Caco-2 (cell line): ENCODE results near the gene RELCH. TPM values are rescaled to one million over a fixed set of nuclear protein-coding genes. Genes with fewer than 3 reads are reported as not detected.

Experiments
- BruUV-seq: library from RNA; stranded (reverse); fragments of 400-500 nt; replicated peaks from 2 replicates; lab custom pipeline; 2021; lab: Mats Ljungman, UMichigan
- CTCF ChIA-PET: fragments of 300-600 bp; sonication (Branson Sonifier 250); formaldehyde crosslinking; loops from one replicate; lab custom pipeline; 2022; ENCODE audit warnings: antibody characterized with exemption; lab: Charles Lee
- POLR2A ChIA-PET: fragments of 300-600 bp; sonication (Branson Sonifier 250); formaldehyde crosslinking; loops from one replicate; lab custom pipeline; 2022; ENCODE audit warnings: antibody characterized with exemption; lab: Charles Lee
- DNase-seq, 2 experiments: peaks; one replicate each; pipeline versions ENCODE4 v3.0.0 to v3.0.0-alpha.2; 2020 to 2022
- H3K27me3 ChIP-seq: replicated peaks from 2 replicates; pipeline ENCODE4 v1.6.0; 2011; ENCODE audit warnings: low read length; ENCODE audit not compliant: control insufficient read depth, insufficient read depth
- H3K36me3 ChIP-seq: 2 replicates; pipeline ENCODE4 v1.5.1; 2011; ENCODE audit warnings: low read length; ENCODE audit not compliant: control insufficient read depth, insufficient read depth
- H3K4me1 ChIP-seq: fragments of 250-450 bp; sonication (Bioruptor Pico); 2 replicates; pipeline ENCODE4 v1.5.1; 2020; ENCODE audit warnings: mild to moderate bottlenecking
- H3K4me3 ChIP-seq: 2 replicates; pipeline ENCODE4 v1.5.1; 2011; ENCODE audit warnings: low read depth, mild to moderate bottlenecking, control low read depth, low read length
- H3K9me3 ChIP-seq: fragments of 250-450 bp; sonication (Bioruptor Pico); 2 replicates; pipeline ENCODE4 v1.5.1; 2020; ENCODE audit warnings: mild to moderate bottlenecking, moderate library complexity
- H3K27ac Mint-ChIP-seq: one replicate; pipeline ENCODE4 v1.8.0; 2022; ENCODE audit warnings: mixed read lengths; ENCODE audit not compliant: unreplicated experiment
- H3K27me3 Mint-ChIP-seq: one replicate; pipeline ENCODE4 v1.8.0; 2022; ENCODE audit warnings: mixed read lengths; ENCODE audit not compliant: insufficient read depth, unreplicated experiment
- H3K36me3 Mint-ChIP-seq: one replicate; pipeline ENCODE4 v1.8.0; 2022; ENCODE audit warnings: mild to moderate bottlenecking, mixed read lengths; ENCODE audit not compliant: insufficient read depth, unreplicated experiment
- H3K4me1 Mint-ChIP-seq: one replicate; pipeline ENCODE4 v1.8.0; 2022; ENCODE audit warnings: low read depth, mixed read lengths; ENCODE audit not compliant: unreplicated experiment
- H3K4me3 Mint-ChIP-seq: one replicate; pipeline ENCODE4 v1.8.0; 2022; ENCODE audit warnings: mild to moderate bottlenecking, moderate library complexity, mixed read lengths; ENCODE audit not compliant: unreplicated experiment
- H3K9me3 Mint-ChIP-seq: one replicate; pipeline ENCODE4 v1.8.0; 2022; ENCODE audit warnings: mixed read lengths; ENCODE audit not compliant: unreplicated experiment
- intact Hi-C: fragments of 100-400 bp; cut with micrococcal nuclease; formaldehyde crosslinking; loops from one replicate; pipeline ENCODE4 v1.10.0; 2022; ENCODE audit not compliant: unreplicated experiment
- total RNA-seq: library from RNA; stranded (reverse); gene quantifications from 2 replicates; pipeline ENCODE4 v1.2.3, GENCODE V29; 2022
- TF ChIP-seq, protein P1 (sequence below), 2 experiments: fragments of 200-600 bp in 1 of 2; IDR thresholded peaks; 1 replicate in 1 of 2; 2 replicates in 1 of 2; pipeline versions ENCODE4 v1.5.1 to v1.8.0; 2011 to 2022; ENCODE audit warnings: antibody characterized with exemption in 1 of 2, control low read depth in 1 of 2, inconsistent platforms in 1 of 2, low read depth in 1 of 2, low read length in 1 of 2, mild to moderate bottlenecking in 1 of 2, moderate library complexity in 1 of 2; ENCODE audit not compliant: insufficient read depth in 1 of 2, severe bottlenecking in 1 of 2, unreplicated experiment in 1 of 2

The RELCH gene
- total RNA-seq, 1 experiment from 2014 or later, result 16.8 TPM

DNA sequence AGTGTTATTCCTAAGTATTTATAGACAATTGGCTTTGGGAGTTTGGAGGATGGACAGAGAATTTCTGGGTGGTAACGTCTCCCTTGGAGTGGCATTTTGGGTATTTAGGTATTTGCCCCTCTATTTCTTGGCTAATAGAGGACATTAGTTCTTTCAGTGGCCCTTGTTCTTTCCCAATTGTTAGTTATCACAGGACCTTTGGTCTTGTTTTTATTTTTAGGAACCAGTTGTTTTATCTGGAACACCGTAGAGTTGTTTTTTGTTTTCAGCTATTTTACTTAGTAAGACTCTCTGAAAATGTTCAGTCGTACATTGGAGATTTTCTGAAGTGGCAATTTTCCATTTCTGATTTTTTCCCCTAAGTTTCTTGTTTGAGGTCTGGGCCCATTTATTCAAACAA lies 97.6 kb downstream of the RELCH start:
- H3K36me3 Mint-ChIP-seq, result peaks cover 6% of the 10 kb centered on the region
- H3K27ac Mint-ChIP-seq, result no peak overlapping the region
- no peak overlapping the region for H3K4me3 Mint-ChIP-seq
- peaks cover 4% of the 10 kb centered on the region for H3K4me1 Mint-ChIP-seq
- no peaks in the 10 kb centered on the region for H3K36me3 ChIP-seq
- POLR2A ChIA-PET, result no interaction called here
- H3K9me3 Mint-ChIP-seq, result no peaks in the 10 kb centered on the region
- intact Hi-C loops, result no loop called here
- H3K4me1 ChIP-seq, result 0 out of 2 replicates have a peak, but pooled peaks cover 4% of the 10 kb centered on the region
- TF ChIP-seq, protein P1, sequence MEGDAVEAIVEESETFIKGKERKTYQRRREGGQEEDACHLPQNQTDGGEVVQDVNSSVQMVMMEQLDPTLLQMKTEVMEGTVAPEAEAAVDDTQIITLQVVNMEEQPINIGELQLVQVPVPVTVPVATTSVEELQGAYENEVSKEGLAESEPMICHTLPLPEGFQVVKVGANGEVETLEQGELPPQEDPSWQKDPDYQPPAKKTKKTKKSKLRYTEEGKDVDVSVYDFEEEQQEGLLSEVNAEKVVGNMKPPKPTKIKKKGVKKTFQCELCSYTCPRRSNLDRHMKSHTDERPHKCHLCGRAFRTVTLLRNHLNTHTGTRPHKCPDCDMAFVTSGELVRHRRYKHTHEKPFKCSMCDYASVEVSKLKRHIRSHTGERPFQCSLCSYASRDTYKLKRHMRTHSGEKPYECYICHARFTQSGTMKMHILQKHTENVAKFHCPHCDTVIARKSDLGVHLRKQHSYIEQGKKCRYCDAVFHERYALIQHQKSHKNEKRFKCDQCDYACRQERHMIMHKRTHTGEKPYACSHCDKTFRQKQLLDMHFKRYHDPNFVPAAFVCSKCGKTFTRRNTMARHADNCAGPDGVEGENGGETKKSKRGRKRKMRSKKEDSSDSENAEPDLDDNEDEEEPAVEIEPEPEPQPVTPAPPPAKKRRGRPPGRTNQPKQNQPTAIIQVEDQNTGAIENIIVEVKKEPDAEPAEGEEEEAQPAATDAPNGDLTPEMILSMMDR (IDR thresholded peaks at IDR 0.05; ENCODE audit: insufficient read depth in 1 of 2, low read depth in 1 of 2, low read length in 1 of 2, severe bottlenecking in 1 of 2, unreplicated experiment in 1 of 2), result no peak
- H3K4me3 ChIP-seq, result no peak overlapping the region
- H3K27me3 Mint-ChIP-seq, result no peaks in the 10 kb centered on the region
- H3K9me3 ChIP-seq, result no peaks in the 10 kb centered on the region
- H3K27me3 ChIP-seq, result no peaks in the 10 kb centered on the region
- CTCF ChIA-PET, result no interaction called here
- DNase-seq, result no peak
- BruUV-seq, result no TSS peak

DNA sequence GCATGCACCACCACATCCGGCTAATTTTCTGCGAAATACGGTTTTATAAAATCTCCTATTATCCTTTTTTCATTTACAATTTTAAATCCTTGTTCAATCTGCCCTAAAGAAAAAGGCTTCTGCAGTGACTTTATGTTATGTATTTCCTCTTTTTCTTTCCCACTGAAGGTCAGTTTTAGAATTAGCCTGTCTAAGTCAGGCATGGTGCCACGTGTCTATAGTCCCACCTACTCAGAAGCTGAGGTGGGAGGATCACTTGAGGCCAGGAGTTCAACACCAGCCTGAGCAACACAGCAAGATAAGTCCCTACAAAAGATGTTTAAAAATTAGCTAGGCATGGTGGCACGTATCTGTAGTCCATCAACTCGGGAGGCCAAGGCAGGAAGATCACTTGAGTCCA lies 98.2 kb downstream of the RELCH start:
- BruUV-seq, result no TSS peak
- H3K27me3 Mint-ChIP-seq, result no peaks in the 10 kb centered on the region
- H3K27ac Mint-ChIP-seq, result no peak overlapping the region
- H3K9me3 ChIP-seq, result no peaks in the 10 kb centered on the region
- H3K36me3 Mint-ChIP-seq, result peaks cover 6% of the 10 kb centered on the region
- no peaks in the 10 kb centered on the region for H3K36me3 ChIP-seq
- H3K4me1 Mint-ChIP-seq, result peaks cover 4% of the 10 kb centered on the region
- no peaks in the 10 kb centered on the region for H3K27me3 ChIP-seq
- TF ChIP-seq, protein P1 (IDR thresholded peaks at IDR 0.05; ENCODE audit: insufficient read depth in 1 of 2, low read depth in 1 of 2, low read length in 1 of 2, severe bottlenecking in 1 of 2, unreplicated experiment in 1 of 2), result no peak
- H3K9me3 Mint-ChIP-seq, result no peaks in the 10 kb centered on the region
- H3K4me1 ChIP-seq, result 0 out of 2 replicates have a peak, but pooled peaks cover 4% of the 10 kb centered on the region
- no peak overlapping the region for H3K4me3 ChIP-seq
- ChIA-PET CTCF (no interaction called here), POLR2A (no interaction called here)
- no peak overlapping the region for H3K4me3 Mint-ChIP-seq
- DNase-seq, result no peak
- intact Hi-C loops, result no loop called here

DNA sequence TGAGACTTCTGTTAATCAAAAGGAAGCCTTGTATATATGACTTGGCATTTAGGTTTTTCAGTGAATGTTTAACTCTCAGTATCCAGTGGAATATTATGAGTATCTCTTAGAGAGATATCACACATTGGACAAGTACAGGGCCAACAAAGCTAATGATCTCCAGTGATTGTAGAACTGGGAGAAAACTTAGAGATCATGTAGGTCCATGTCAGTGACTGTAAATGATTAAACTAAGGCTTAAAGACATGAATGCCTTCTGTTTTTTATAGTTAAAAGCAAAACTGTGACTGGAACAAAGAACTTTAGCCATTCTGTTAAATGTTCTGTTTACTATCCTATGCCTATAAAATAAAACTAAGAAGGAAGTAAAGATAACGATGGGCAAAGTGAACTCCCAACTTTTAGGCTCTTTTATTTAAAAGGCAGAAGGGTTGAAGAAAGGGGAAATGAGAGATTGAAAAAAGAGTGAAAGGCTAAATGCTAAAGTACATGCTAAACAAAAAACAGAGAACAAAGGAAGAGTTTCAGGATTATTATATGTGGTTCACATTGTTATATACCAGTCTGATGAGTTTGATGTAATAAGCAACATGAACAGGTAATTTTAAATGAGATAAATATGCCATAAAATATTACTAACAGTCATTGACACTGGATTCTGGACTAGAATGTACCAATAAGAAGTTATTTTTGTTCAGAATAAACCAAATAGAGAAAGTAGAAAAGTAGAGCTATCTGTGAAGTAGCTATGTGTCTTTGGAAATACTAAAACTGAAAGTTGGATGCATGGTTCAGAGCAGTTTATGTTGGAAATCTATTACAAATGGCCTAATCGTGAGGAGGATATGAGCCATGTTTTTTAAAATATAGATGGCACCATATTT lies 101.0 kb downstream of the RELCH start:
- POLR2A ChIA-PET, result no interaction called here
- Histone ChIP-seq H3K4me3 (no peak overlapping the region), H3K27me3 (no peaks in the 10 kb centered on the region), H3K9me3 (no peaks in the 10 kb centered on the region), H3K36me3 (no peaks in the 10 kb centered on the region), H3K4me1 (0 out of 2 replicates have a peak, but pooled peaks cover 4% of the 10 kb centered on the region)
- CTCF ChIA-PET, result no interaction called here
- H3K4me3 Mint-ChIP-seq, result no peak overlapping the region
- H3K9me3 Mint-ChIP-seq, result no peaks in the 10 kb centered on the region
- DNase-seq, result peak in 1 of 2 experiments; percentile 0
- H3K27me3 Mint-ChIP-seq, result no peaks in the 10 kb centered on the region
- TF ChIP-seq, protein P1 (IDR thresholded peaks at IDR 0.05; ENCODE audit: insufficient read depth in 1 of 2, low read depth in 1 of 2, low read length in 1 of 2, severe bottlenecking in 1 of 2, unreplicated experiment in 1 of 2), result no peak
- intact Hi-C loops, result no loop called here
- peak overlapping the region; percentile 1 for H3K27ac Mint-ChIP-seq
- peaks cover 4% of the 10 kb centered on the region for H3K4me1 Mint-ChIP-seq
- no peaks in the 10 kb centered on the region for H3K36me3 Mint-ChIP-seq
- no TSS peak for BruUV-seq
